Measurements from ENCODE around the gene NR2C1.

NR2C1 gene

GRCh38 chr12:95083938-95084337 is 10.5 kb upstream of the NR2C1 start:
- no peak for DNase-seq (ENCODE audit: low read depth, low spot score)

- no peak for DNase-seq (ENCODE audit: low read depth, low spot score)
Measured at GRCh38 chr12:95083471-95083870, 10.1 kb upstream of the NR2C1 start.

DNA sequence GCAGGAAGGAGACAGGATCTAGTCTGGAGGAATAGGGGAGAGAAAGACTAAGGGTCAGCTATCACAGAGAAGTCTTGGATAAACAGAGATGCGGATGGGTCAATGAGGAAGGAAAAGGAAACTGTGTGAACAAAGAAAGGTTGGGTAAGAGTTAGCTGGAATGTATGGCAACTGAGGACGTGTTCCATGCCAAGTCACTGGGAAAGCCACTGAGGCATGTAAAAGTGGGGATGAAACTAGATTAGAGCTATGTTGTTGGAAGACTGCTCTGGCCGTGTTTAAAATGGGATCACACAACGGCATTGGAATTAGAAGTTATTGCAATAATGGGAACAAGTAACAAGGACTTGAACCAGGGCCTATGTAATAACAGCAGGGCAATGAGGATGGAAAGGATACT is 3.9 kb upstream of the NR2C1 start:
- DNase-seq (ENCODE audit: low read depth, low spot score) = no peak

GRCh38 chr12:95074766-95075165 is 1.3 kb upstream of the NR2C1 start:
- no peak for DNase-seq (ENCODE audit: low read depth, low spot score)

DNA sequence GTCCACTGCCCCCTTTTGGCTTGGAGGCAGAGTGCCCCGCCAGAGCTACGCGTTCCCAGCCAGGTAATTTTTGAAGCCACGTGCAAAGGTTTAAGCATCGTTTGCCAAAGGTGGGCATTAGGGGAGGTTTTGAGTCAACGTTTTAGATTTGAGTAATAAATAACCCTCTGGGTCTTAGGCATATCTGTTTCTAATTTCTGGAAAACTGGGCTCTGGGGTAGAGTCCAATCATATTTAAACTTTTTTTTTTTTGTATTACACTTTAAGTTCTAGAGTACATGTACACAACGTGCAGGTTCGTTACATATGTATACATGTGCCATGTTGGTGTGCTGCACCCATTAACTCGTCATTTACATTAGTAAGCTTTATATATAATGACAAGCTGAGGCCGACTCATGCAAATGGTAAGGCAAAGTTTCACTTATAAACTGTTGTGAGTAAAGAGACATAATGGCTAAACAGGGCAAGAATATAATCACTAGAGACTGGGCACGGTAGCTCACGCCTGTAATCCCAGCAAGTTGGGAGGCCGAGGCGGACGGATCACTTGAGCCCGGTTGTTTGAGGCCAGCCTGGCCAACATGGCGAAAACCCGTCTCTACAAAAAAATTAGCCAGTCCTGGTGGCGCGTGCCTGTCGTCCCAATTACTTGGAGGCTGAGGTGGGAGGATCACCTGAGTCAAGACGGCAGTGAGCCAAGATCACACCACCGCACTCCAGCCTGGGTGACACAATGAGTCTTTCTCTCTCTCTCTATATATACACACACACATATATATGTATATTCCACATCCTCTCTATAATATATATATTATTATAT is 491 bp upstream of the NR2C1 start:
- no peak for DNase-seq (ENCODE audit: low read depth, low spot score)

DNA sequence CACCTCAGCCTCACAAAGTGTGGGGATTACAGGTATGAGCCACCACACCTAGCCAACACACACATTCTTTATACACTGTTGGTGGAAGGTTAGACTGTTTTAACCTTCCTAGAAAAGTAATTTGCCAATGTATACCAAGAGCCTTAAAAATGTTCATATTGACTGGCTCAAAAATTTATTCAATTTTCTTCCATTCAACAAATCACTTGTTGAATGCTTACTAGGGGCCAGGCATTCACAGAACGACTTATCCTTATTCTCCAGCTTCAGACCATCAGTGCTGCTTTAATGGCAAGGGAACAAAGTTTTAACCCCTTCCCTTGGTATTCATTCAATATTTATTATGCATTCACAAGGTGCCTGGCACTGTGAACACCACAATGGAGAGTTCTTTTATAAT is 3.0 kb downstream of the NR2C1 start:
- DNase-seq (ENCODE audit: low read depth, low spot score) = no peak

DNA sequence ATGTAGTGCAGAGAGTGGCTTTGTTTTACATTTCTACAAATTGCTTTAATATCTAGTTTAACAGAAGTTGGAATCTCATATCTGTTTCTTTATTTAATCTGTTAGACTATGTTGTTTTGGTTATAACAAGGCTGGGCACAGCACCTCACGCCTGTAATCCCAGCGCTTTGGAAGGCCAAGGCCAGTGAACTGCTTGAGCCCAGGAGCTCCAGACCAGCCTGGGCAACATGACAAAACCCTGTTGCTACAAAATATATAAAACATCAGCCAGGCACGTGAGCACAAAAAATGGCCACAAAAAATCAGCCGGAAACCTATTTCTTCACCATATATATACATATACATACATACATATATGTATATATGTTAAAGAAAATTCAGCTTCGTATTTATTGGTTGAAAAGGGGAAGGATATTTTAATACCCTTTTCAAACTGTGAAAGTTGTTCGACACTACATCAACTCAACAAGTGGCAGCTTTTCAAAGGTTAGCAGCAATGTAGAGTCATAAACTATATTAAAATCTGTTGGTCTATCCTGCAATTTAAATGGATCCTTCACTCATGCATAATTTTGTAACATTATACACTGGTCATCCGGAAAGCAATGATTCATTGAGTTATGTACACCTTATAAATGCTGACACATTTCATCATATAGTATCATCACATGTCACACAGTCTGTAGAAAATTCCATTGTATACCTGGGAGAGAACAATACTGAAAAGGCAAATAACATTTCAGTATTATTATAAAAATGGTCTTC is 7.1 kb downstream of the NR2C1 start:
- no peak for DNase-seq (ENCODE audit: low read depth, low spot score)

GRCh38 chr12:95060951-95061350 is 12.5 kb downstream of the NR2C1 start:
- no peak for DNase-seq (ENCODE audit: low read depth, low spot score)

DNA sequence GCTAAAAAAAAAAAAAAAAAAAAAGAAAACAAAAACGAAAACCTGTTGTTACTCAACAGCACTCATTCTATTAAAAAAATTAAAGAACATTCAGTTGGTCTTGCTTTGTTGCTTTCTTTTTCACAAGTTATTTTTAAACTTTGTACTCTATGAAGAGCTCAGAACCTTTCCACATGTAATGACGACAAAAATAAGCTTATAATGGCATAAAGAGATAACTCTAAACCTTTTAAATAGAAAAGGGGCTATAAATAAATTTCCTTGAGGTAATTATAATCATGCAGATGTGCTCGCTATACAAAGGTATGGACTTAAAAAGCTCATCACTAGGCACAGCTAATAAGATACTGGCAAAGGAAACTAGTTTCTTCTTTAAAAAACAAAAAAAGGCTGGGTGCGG is 13.4 kb downstream of the NR2C1 start:
- no peak for DNase-seq (ENCODE audit: low read depth, low spot score)

- no peak for DNase-seq (ENCODE audit: low read depth, low spot score)
Measured at GRCh38 chr12:95057424-95057823, 16.0 kb downstream of the NR2C1 start.

DNA sequence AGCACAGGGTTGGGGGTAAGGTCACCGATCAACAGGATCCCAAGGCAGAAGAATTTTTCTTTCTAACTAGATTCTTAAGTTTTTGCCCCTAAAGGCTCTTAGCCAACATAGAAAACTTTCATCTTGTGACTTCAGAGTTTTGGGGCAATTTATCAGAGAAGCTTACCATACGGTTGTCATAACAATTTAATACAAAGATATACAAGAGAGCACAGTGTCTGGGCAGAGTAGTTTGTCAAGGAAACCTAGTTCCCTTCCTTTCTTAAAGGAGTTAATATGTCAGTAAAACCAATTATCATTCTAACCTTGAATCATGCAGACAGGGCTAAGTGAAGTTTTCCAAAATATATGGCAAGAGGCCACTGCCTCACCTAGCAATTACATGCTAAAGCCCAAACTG is 18.4 kb downstream of the NR2C1 start:
- no peak for DNase-seq (ENCODE audit: low read depth, low spot score)

- DNase-seq (ENCODE audit: low read depth, low spot score) = no peak
Measured at GRCh38 chr12:95054206-95054605, 19.2 kb downstream of the NR2C1 start.

GRCh38 chr12:95051241-95051640 is 22.2 kb downstream of the NR2C1 start:
- no peak for DNase-seq (ENCODE audit: low read depth, low spot score)

DNA sequence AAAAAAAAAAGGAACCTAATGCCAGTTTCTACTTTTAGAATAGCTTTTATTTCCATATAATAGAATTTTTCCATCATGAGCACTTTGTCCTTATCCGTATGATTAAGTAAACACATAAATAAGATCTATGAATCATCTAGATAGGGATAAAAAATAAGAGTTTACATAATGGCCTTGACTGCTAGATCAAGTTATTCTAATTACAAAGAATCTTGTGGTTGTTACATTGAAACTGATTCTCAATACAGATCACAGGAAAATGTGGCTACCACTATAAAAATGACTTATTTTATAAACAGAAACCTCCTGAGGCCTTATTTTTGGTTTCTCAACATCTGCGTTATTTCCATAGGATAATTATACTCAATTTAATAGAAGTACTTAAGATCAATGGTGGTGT is 35.5 kb downstream of the NR2C1 start:
- no peak for DNase-seq (ENCODE audit: low read depth, low spot score)

GRCh38 chr12:95034750-95035149 is 38.7 kb downstream of the NR2C1 start:
- no peak for DNase-seq (ENCODE audit: low read depth, low spot score)

DNA sequence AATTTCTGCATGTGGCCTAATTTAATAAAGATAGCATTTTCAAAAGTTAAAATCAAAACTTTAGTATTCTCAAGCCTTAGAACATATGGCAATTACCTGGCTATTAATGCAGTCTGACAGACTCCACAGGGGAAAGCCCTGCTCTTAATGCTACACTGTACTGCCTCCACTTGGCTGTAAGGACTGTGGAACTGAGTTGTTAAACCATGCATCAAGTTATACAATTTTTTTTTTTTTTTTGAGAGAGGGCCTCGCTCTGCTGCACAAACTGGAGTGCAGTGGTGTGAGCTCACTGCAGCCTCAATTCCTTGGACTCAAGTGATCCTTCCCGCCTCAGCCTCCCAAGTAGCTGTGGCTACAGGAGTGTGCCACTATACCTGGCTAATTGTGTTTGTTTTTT is 50.9 kb downstream of the NR2C1 start:
- DNase-seq (ENCODE audit: low read depth, low spot score) = no peak

GRCh38 chr12:95017482-95017881 is 55.9 kb downstream of the NR2C1 start:
- DNase-seq (ENCODE audit: low read depth, low spot score) = no peak

DNA sequence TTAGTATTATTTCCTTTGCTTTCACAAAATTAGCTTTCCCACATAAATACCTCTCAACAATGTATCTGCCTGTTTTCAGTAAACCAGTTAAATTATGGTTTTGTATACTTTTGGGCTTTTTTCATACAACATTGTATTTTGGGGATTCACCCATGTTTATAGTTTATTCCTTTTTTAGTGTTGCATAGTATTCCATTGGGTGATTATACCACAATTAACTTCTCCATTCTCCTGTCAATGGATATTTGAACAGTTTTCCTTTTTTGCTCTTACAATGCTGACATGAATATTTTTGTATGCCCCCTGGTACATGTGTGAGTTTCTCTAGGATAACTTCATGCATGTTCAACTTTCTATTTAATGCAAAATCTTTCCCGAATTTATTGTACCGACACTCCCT is 57.3 kb downstream of the NR2C1 start:
- no peak for DNase-seq (ENCODE audit: low read depth, low spot score)

GRCh38 chr12:95014554-95014953 is 58.9 kb downstream of the NR2C1 start:
- DNase-seq (ENCODE audit: low read depth, low spot score) = no peak

DNA sequence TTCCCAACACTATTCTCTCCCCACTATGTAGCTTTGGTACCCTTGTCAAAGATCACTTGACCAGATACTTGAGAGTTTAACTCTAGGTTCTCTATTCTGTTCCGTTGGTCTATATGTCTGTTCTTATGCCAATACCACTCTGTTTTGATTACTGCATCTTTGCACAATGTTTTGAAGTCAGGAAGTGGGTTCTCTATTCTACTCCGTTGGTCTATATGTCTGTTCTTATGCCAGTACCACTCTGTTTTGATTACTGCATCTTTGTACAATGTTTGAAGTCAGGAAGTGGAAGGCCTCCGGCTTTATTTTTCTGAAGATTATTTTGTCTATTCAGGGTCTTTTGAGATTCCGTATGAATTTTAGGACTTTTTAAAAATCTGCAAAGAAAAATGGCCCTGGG is 67.2 kb downstream of the NR2C1 start:
- DNase-seq (ENCODE audit: low read depth, low spot score) = no peak

DNA sequence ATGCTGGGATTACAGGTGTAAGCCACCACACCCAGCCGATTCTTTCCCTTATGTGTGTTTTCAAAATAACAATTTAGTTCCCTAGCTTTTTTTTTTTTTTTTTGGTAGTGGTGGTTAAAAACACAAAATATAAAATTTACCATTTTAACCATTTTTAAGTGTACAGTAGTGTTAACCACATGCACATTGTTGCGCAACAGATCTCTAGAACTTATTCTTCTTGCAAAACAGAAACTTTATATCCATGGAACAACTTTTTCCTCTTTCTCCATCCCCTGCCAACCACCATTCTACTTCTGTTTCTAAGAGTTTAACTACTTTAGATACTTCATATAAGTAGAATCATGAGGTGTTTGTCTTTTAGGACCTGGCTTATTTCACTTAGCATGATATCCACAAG is 68.8 kb downstream of the NR2C1 start:
- no peak for DNase-seq (ENCODE audit: low read depth, low spot score)

DNA sequence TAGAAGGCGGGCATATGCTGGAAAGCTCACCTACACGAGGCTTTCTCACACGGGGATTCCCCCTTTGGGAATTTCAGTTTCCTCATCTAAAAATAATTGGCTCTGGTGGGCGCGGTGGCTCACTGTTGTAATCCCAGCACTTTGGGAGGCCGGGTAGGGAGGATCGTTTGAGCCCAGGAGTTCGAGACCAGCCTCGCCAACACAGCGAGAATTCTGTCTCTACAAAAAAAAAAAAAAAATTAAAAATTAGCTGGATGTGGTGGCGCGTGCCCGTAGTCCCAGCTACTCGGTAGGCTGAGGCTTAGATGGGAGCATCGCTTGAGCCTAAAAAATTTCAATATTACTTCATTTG is 69.5 kb downstream of the NR2C1 start:
- no peak for DNase-seq (ENCODE audit: low read depth, low spot score)

DNA sequence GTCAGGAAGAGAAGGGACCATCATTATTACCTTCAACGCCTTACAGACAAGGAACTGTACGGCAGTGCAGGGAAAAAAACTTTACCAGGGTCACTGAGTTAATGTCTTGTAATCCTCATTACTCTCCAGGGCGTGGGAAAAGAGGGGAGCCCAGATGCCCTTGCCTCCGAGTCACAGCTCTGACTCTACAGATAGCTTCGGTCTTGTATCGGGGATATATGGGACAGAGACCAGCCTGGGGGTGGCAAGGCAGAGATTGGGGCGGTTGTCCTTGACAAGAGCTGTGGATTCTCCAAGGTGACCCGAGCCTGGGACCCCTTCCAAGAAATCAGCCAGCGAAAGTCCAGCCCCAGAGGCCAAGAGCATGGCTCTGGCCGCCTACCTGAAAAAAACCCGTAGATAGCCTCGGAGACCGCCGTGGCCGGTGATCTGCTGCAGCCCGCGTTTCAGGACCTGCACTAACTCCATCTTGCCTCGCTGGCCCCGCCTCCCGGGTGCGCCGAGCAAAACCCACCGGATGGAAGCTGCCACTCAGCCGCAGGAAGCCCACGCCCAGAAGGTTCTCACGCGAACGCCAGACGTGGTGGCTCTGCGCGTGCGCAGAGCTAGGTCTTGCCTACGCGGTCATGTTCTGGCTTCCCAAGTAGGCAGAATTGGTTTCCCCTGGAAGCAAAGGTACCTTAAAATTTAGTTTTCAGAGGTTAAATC is 70.1 kb downstream of the NR2C1 start, which contains the start of gene NDUFA12:
TSS of gene NDUFA12 (minus strand) at position 485 of the 708 bp plus-strand sequence. CDS start at position 468, 17 bp downstream.
- DNase-seq (ENCODE audit: low read depth, low spot score) = peak; percentile 76

Data from iPS DF 19.7 (cell line).